DOHH2 (cell line): ENCODE results near the gene ANP32E.
A peak's percentile ranks its signal among the peaks of the same experiment; 100 is the strongest.

Experiments
- CTCF ChIP-seq: fragments of 200-600 bp; sonication (generic); IDR thresholded peaks from one replicate; pipeline ENCODE4 v1.5.1; 2014; ENCODE audit warnings: antibody characterized with exemption, mild to moderate bottlenecking, low read depth, low read length; ENCODE audit not compliant: poor library complexity, severe bottlenecking
- EZH2phosphoT487 ChIP-seq: fragments of 200-600 bp; sonication (generic); IDR thresholded peaks from 2 replicates; pipeline ENCODE4 v1.6.1; 2017; ENCODE audit warnings: borderline replicate concordance, mild to moderate bottlenecking, antibody characterized with exemption, low read length, moderate library complexity, mixed read lengths

- TF ChIP-seq EZH2phosphoT487, result no peak
- peak; percentile 83 for TF ChIP-seq CTCF
Observed at GRCh38 chr1:150281221-150281757, 45.4 kb upstream of the ANP32E start.
